GM12873 (cell line): ENCODE measurements around the gene ADCY1.

Source experiments
- CTCF ChIP-seq: IDR thresholded peaks from 2 replicates; pipeline ENCODE4 v1.5.1; 2012; ENCODE audit warnings: low read depth, mild to moderate bottlenecking, moderate library complexity, low read length, control low read depth; ENCODE audit not compliant: insufficient read depth; ENCODE audit errors: missing control alignments

Gene ADCY1

GRCh38 chr7:45690762-45691150 lies 116.6 kb downstream of the ADCY1 start:
- TF ChIP-seq CTCF, result no peak

GRCh38 chr7:45691155-45691656 lies 117.0 kb downstream of the ADCY1 start:
- no peak for TF ChIP-seq CTCF

- TF ChIP-seq CTCF, result no peak
These were observed 117.9 kb downstream of the ADCY1 start for GRCh38 chr7:45692031-45692430.

GRCh38 chr7:45695249-45695995 lies 121.3 kb downstream of the ADCY1 start:
- TF ChIP-seq CTCF, result no peak

GRCh38 chr7:45696476-45696875 lies 122.3 kb downstream of the ADCY1 start:
- no peak for TF ChIP-seq CTCF

GRCh38 chr7:45697576-45698136 lies 123.5 kb downstream of the ADCY1 start:
- TF ChIP-seq CTCF, result no peak

- no peak for TF ChIP-seq CTCF
These were observed 124.3 kb downstream of the ADCY1 start for GRCh38 chr7:45698303-45699014.
